ENCODE data around the gene CLDN10.
"Not testable (repeated sequence)": the region's sequence is repeated elsewhere in the genome, so short reads cannot be mapped to it uniquely, and the experiment has no call there.

The CLDN10 gene

DNA sequence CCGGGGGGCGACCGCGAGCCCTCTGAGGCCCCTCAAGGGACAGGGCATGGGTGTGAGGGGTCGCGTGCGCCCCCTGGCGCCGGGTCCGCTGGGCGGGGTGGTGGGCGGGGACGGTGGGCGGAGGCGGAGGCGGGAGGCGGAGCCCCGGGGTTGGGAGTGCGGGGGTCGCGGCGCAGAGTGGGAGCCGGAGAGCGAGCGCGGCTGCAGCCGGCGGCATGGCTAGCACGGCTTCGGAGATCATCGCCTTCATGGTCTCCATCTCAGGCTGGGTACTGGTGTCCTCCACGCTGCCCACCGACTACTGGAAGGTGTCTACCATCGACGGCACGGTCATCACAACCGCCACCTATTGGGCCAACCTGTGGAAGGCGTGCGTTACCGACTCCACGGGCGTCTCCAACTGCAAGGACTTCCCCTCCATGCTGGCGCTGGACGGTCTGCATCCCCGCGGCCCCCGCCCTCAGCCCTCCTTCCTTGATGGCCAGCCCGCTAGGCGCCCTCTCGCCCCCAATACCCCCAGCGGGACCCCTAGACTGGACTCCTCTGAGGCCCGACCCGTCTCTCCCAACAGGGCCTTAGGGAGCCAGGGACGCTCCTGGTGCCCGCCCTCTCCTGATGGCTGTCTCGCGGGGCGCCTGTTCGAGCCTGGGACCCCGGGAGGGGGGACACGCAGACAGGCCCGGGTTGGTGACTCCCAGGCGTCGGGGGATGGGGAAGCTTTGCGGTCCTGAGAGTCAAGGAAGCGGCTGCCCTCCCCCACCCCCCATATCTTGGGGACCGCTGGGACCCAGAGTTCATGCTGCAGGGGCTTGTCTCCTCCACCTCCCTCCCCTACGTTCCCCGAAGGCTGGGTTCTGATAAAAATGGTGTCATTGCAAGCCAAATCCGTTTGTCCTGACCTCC lies at the start of gene CLDN10:
TSS of gene CLDN10 (plus strand) at position 182 of the 903 bp plus-strand sequence. CDS start at position 216, 34 bp downstream.
- no peak for DNase-seq

GRCh38 chr13:95503662-95504061 lies 48.9 kb upstream of the CLDN10 start:
- DNase-seq, result no peak

GRCh38 chr13:95505265-95505664 lies 47.3 kb upstream of the CLDN10 start:
- no peak for DNase-seq

DNA sequence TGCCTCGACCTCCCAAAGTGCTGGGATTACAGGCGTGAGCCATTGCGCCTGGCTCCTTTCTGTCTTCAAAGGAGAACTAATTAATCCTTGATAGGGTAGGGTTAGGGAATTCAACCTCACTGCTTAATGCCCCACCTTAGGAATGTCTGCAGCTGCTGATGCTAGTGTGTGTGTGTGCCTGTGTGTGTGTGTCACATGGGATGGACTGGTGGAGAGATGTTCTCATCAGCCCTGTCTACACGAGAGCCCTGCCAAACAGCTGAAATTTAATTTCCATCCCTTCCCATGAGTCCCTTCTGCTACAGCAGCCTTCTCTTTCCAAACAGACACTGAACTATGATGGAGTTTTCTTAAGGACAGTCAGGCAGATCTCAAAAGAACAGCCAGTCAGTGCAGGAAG lies 46.5 kb upstream of the CLDN10 start:
- no peak for DNase-seq

DNA sequence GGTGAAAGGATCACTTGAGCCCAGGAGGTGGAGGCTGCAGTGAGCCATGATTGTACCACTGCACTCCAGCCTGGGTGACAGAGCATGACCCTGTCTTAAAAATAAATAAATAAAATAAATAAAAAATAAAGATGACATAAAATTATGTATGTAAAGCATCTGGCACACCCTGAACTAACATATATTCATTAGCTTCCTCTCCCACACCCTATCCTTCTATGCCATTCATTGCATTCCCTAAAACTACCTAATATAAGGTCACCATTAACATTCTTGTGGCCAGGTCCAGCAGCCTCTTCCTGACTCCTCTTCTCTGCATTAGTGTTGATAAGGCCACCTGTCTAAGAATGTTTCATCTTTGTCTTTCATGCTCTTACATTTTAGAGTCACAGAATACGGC lies 44.5 kb upstream of the CLDN10 start:
- DNase-seq, result no peak

DNA sequence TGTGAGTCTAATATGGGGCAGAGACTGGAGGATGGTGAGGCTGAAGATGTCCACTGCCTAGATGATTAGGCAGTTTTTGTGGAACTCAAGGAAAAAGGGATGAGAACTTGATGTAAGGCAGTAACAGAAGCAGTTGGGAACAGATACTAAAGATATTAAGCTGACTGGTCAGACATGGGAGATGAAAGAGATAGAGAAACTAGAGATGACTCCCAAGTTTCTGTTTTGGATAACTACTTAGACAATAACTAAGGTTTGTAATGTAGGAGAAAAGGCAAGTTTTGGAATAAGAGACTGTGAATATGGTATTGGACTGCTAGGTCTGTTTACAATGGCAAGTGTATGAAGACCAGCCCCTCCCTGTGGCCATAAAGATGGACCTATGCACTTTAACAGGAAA lies 43.5 kb upstream of the CLDN10 start:
- no peak for DNase-seq

DNA sequence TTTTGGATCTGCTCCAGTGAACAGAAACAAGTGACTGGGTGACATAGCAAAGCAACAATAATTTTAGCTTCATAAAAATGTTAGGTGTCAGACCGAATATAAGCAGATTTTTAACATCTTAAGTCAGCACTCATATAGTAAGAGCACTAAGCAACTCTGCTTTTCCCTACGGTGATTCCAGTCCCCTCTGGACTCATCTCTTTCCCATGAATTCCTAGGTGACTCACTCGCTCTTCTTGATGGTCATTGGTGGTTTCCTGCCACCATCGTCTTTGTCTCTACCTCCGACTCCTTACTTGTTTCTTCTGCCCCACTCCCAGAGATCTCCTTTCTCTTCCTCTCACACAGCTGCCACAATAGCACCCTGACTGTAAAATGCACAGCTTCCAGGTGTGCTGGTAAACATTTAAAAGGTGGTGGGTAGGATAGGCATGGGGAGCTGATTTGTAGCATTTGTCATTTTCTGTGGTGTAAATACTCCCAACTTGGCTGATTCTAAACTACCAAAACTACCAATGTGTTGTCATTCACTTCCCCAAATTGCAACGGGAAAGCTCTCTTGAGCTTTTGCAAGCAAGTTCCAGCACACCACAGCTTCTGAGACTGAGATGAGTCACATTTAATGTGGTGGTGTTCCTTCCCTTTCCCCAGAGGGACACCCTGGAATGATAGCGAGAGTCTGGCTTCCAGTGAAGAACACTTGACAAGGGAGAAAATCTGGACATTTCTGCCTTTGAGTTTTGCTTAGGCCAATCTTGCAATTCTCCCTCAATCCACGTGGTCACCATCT lies 42.8 kb upstream of the CLDN10 start:
- no peak for DNase-seq

- DNase-seq, result no peak
These were observed 41.6 kb upstream of the CLDN10 start for GRCh38 chr13:95510950-95511349.

DNA sequence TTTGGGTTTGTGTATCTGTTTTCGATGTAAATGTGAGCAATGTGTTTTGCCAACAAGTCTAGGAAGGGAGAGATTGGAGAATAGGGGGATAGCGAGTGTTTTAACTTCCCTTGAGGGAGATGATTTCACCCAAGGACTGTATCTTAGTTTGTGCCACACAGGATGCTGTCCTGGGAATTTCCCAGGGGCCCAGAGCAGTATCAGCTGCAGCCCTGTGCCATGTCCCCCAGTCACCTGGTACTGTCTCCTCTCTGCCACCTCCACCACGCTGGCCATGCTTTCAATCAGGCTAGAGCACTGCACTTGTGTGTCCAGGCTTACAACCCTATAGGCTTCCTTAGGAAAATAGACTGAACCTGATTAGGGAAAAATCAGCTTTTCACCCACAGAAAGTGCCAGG lies 40.1 kb upstream of the CLDN10 start:
- no peak for DNase-seq

GRCh38 chr13:95512957-95513356 lies 39.6 kb upstream of the CLDN10 start:
- no peak for DNase-seq

DNA sequence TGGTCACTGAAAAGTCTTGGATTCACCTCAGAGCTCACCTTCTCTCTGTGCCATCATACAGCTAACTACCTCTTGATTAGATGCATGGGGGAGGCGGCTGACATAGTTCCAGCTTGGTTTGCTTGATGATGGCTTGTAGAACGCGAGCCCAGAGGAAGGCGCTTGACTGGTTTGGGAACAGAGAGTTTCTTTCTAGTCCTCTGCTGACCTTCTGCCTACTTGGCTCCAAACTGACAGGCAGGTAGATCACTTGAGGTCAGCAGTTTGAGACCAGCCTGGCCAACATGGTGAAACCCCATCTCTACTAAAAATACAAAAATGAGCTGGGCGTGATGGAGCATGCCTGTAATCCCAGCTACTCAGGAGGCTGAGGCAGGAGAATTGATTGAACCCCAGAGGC lies 36.9 kb upstream of the CLDN10 start:
- DNase-seq, result not testable (repeated sequence)

- no peak for DNase-seq
These were observed 36.5 kb upstream of the CLDN10 start for GRCh38 chr13:95516021-95516420.

- no peak for DNase-seq
These were observed 36.0 kb upstream of the CLDN10 start for GRCh38 chr13:95516492-95516891.

DNA sequence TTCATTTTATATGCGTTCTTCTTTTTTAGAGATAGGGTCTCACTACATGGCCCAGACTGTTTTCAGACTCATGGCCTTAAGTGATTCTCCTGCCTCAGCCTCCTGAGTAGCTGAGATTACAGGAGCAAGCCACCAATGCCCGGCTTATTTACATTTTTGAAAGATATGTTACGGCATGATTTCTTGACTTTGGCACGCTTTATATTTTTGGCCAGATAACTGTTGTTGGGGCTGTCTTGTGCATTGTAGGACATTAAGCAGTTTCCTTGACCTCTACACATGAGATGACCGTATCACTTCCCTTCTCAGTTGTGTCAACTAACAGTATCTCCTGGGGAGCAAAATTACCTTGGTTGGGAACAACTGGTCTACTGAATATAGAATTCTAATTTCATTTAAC lies 28.9 kb upstream of the CLDN10 start:
- DNase-seq, result no peak

GRCh38 chr13:95524264-95524901 lies 28.1 kb upstream of the CLDN10 start:
- DNase-seq, result no peak

DNA sequence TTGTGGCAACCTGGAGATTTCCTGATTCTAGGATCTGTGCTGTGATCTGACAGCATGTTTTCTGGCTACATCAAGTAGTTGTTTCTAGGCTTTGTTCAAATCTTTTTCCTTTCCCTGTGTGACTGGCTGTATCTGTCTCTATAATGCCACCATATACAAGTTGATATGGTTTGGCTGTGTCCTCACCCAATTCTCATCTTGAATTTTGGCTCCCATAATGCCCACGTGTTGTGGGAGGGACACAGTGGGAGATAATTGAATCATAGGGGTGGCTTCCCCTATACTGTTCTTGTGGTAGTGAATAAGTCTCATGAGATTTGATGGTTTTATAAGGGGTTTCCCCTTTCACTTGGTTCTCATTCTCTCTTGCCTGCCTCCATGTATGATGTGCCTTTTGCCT lies 24.6 kb upstream of the CLDN10 start:
- no peak for DNase-seq

- DNase-seq, result no peak
These were observed 22.3 kb upstream of the CLDN10 start for GRCh38 chr13:95530178-95530577.

GRCh38 chr13:95533545-95534160 lies 18.9 kb upstream of the CLDN10 start:
- DNase-seq, result no peak

DNA sequence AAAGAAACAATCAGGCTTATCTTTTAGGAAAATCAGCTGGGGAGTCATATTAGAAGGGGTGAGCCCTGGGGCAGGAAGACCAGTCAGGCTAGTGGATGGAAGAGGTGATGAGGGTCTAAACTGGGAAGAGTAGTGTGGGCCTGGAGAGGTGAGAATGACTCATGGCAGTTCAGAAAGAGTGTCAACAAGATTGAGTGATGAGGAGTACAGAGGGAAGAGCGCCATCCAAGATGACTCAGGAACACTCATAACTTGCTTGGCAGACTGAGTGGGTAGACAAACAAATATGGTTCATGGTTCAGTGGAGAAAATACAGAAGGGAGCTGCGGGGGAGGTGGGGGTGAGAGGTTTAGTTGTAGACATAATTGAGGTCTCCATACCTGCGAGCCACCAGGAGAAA lies 17.3 kb upstream of the CLDN10 start:
- DNase-seq, result no peak

GRCh38 chr13:95536632-95537241 lies 15.8 kb upstream of the CLDN10 start:
- DNase-seq, result no peak

- no peak for DNase-seq
These were observed 11.6 kb upstream of the CLDN10 start for GRCh38 chr13:95540888-95541287.

DNA sequence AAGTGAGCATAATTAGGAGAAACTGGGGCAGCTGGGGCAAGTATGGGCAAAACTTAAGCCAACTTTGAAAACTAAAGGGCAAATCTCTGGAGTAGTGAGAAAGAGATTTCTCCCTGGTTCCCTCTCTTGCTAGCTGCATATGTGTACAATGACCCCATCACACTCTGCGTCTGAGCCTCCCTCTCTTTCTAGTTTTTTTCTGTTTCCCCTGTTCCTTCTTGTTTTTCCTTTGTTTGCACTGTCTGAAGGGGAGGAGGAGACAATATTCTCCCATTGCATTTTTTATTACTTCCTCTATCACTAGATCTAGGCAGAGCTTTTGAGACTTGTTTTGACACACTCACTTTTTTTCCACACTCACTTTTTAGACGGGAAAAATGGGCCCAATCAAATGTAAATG lies 11.2 kb upstream of the CLDN10 start:
- no peak for DNase-seq
